Activated naive CD8-positive, alpha-beta T cell treated with anti-CD3 and anti-CD28 coated beads, Interleukin-2, amount 50 U/mL, for 16 hours (primary cell): ENCODE data around the gene PGAM4.
"Not testable (repeated sequence)": the region's sequence is repeated elsewhere in the genome, so short reads cannot be mapped to it uniquely, and the experiment has no call there.

ENCODE experiments used
- DNase-seq: peaks from one replicate; pipeline ENCODE4 v3.0.0-alpha.2; 2020; ENCODE audit warnings: low read depth, low spot score

The PGAM4 gene

DNA sequence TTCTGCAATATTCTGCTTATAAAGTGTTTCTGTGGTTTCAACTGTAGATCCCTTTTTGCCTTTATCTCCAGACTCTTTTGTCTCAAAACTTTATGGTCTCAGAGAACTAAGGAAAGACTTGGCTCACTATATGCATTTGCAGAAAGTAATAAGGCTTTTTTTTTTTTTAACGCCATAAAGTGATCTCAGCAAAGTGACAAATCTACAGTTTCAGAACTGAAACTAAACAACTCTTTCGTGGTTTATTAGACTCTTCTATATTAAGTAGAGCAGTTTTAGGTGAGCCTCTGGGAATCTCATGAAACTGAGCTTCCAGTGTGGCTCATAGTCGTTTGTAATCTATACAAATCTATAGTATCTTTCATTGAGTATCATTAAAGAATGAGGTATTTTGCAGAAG, 43.7 kb downstream of the PGAM4 start:
- no peak for DNase-seq

DNA sequence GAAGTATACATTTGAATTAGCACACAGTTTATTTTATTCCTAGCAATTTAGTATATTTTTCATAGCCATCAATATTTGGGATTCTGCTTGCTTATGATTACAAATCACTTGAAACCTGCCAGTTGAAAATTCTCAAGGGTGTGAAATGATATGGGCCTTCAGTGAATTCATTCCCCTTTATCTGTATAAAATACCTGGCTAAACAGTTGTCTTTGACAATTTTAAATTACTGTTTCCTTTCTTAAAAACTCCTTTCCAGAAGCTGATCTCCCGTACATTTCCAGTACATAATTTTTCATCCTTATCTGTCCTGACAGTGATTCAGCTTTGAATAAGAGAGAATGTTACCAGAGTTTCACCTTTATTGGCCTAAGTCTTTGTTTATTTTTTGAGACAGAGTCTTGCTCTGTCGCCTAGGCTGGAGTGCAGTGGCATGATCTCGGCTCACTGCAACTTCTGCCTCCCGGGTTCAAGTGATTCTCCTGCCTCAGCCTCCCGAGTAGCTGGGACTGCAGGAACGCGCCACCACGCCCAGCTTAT, 45.0 kb downstream of the PGAM4 start:
- no peak for DNase-seq

- DNase-seq: no peak
Measured at GRCh38 chrX:77922787-77923186, 46.7 kb downstream of the PGAM4 start.

- not testable (repeated sequence) for DNase-seq
Measured at GRCh38 chrX:77919370-77919769, 50.1 kb downstream of the PGAM4 start.

GRCh38 chrX:77918568-77918967, 50.9 kb downstream of the PGAM4 start:
- DNase-seq: no peak
